CD4-positive, alpha-beta memory T cell (primary cell): ENCODE measurements around the gene MED15. TPM values are rescaled to one million over a fixed set of nuclear protein-coding genes. Genes with fewer than 3 reads are reported as not detected.

Experiments used
- CTCF ChIA-PET: fragments of 350-600 bp; sonication (Branson Sonifier 250); formaldehyde crosslinking; loops from one replicate; lab custom pipeline; 2021; ENCODE audit warnings: inconsistent platforms; ENCODE audit not compliant: partially characterized antibody; lab: Charles Lee
- POLR2A ChIA-PET: fragments of 350-600 bp; sonication (Branson Sonifier 250); formaldehyde crosslinking; loops from one replicate; lab custom pipeline; 2021; ENCODE audit not compliant: partially characterized antibody; lab: Charles Lee
- DNase-seq, 5 donors: peaks; one replicate each; pipeline versions ENCODE4 v3.0.0 to v3.0.0-alpha.2; 2020 to 2022; ENCODE audit warnings: mixed read lengths in 1 of 5
- H3K27ac ChIP-seq: one replicate; pipeline ENCODE4 v1.7.0; 2013; ENCODE audit warnings: low read depth, low read length
- H3K27me3 ChIP-seq: 2 replicates; pipeline ENCODE4 v1.7.0; 2013; ENCODE audit warnings: mild to moderate bottlenecking, low read length, moderate library complexity; ENCODE audit not compliant: insufficient read depth
- H3K36me3 ChIP-seq: 2 replicates; pipeline ENCODE4 v1.7.0; 2013; ENCODE audit warnings: mild to moderate bottlenecking, low read length, moderate library complexity; ENCODE audit not compliant: insufficient read depth
- H3K4me1 ChIP-seq: 2 replicates; pipeline ENCODE4 v1.7.0; 2013; ENCODE audit warnings: mild to moderate bottlenecking, low read length, moderate library complexity; ENCODE audit not compliant: insufficient read depth
- H3K4me3 ChIP-seq, 2 donors: one replicate each; pipeline ENCODE4 v1.7.0; 2013; ENCODE audit warnings: low read length in 2 of 2, mild to moderate bottlenecking in 1 of 2
- H3K9me3 ChIP-seq, 2 donors: one replicate each; pipeline ENCODE4 v1.7.0; 2013; ENCODE audit warnings: low read length in 2 of 2, control low read depth in 1 of 2; ENCODE audit not compliant: control insufficient read depth in 1 of 2
- H3K27ac Mint-ChIP-seq, 7 donors: one replicate each; pipeline ENCODE4 v1.8.0; 2020 to 2021; ENCODE audit warnings: mixed read lengths in 7 of 7, mild to moderate bottlenecking in 6 of 7, inconsistent platforms in 3 of 7, moderate library complexity in 3 of 7
- H3K27me3 Mint-ChIP-seq, 2 donors: one replicate each; pipeline ENCODE4 v1.8.0; 2020 to 2021; ENCODE audit warnings: mixed read lengths in 2 of 2
- H3K36me3 Mint-ChIP-seq, 2 donors: one replicate each; pipeline ENCODE4 v1.8.0; 2020 to 2021; ENCODE audit warnings: mixed read lengths in 2 of 2, inconsistent platforms in 1 of 2, mild to moderate bottlenecking in 1 of 2
- H3K4me1 Mint-ChIP-seq, 4 donors: one replicate each; pipeline ENCODE4 v1.8.0; 2020 to 2021; ENCODE audit warnings: mixed read lengths in 4 of 4, mild to moderate bottlenecking in 1 of 4
- H3K4me3 Mint-ChIP-seq, 8 donors: one replicate each; pipeline ENCODE4 v1.8.0; 2020 to 2021; ENCODE audit warnings: mixed read lengths in 8 of 8, mild to moderate bottlenecking in 7 of 8, moderate library complexity in 6 of 8, inconsistent platforms in 3 of 8
- H3K9me3 Mint-ChIP-seq, 8 donors: one replicate each; pipeline ENCODE4 v1.8.0; 2020 to 2021; ENCODE audit warnings: mixed read lengths in 8 of 8, mild to moderate bottlenecking in 5 of 8, inconsistent platforms in 3 of 8, moderate library complexity in 1 of 8
- intact Hi-C: fragments of 100-400 bp; cut with micrococcal nuclease; formaldehyde crosslinking; loops from one replicate; pipeline ENCODE4 v1.15.1; 2023
- polyA plus RNA-seq, 2 donors: library from polyadenylated mRNA; unstranded; fragments of 300-500 nt; fragmentation: Illumina TruSeq; gene quantifications; one replicate each; pipeline ENCODE4 v1.2.3, GENCODE V29; 2021
- total RNA-seq, 2 experiments: library from RNA; stranded (reverse); gene quantifications; one replicate each; pipeline ENCODE4 v1.2.3, GENCODE V29; 2021

The MED15 gene
- total and polyA plus RNA-seq, 4 experiments from 2014 or later: 15.6 to 237 (median 156) TPM

DNA sequence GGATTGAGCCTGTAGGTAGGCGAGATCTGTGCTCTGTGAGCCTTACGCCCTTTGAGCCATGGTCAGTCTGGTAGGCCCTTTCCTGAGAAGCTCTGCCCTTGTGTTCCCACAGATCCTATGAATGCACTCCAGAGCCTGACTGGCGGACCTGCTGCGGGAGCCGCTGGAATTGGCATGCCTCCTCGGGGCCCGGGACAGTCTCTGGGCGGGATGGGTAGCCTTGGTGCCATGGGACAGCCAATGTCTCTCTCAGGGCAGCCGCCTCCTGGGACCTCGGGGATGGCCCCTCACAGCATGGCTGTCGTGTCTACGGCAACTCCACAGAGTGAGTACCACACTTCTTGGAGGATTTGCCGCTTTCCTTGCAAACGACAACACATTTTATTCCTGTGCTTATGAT is 47.4 kb downstream of the MED15 start:
- ChIA-PET CTCF (interaction anchor here (1.5 to 13.8 kb wide), 2 partner anchors 14 to 29 kb away, joined by 3 to 374 read pairs; no protein-coding TSS in a partner anchor), POLR2A (interaction anchor here (0.5 to 20.7 kb wide), 7 partner anchors 7 to 216 kb away, joined by 3 to 650 read pairs (median 41); partner anchors contain the start of gene MED15)
- no peak for DNase-seq
- H3K27me3 ChIP-seq: no peaks in the 10 kb centered on the region
- H3K9me3 ChIP-seq: no peaks in the 10 kb centered on the region
- H3K4me1 ChIP-seq: peaks cover 95% of the 10 kb centered on the region
- peak overlapping the region in 6 of 7 donors; percentile 83 to 100 (median 90) for H3K27ac Mint-ChIP-seq
- peak overlapping the region in 7 of 8 donors; percentile 42 to 92 (median 62) for H3K4me3 Mint-ChIP-seq
- intact Hi-C loops: loop anchor here (5.0 kb wide), 1 partner anchor 33 kb away; no protein-coding TSS in a partner anchor
- H3K36me3 Mint-ChIP-seq: peaks cover 68 to 78% of the 10 kb centered on the region in 2 donors
- no peak overlapping the region for H3K4me3 ChIP-seq
- H3K9me3 Mint-ChIP-seq: peaks cover 0 to 12% (median 7%) of the 10 kb centered on the region in 8 donors
- H3K27me3 Mint-ChIP-seq: no peaks in the 10 kb centered on the region
- H3K4me1 Mint-ChIP-seq: peaks cover 64 to 99% (median 88%) of the 10 kb centered on the region in 4 donors
- H3K36me3 ChIP-seq: peaks cover 52% of the 10 kb centered on the region
- peak overlapping the region; percentile 14 for H3K27ac ChIP-seq

DNA sequence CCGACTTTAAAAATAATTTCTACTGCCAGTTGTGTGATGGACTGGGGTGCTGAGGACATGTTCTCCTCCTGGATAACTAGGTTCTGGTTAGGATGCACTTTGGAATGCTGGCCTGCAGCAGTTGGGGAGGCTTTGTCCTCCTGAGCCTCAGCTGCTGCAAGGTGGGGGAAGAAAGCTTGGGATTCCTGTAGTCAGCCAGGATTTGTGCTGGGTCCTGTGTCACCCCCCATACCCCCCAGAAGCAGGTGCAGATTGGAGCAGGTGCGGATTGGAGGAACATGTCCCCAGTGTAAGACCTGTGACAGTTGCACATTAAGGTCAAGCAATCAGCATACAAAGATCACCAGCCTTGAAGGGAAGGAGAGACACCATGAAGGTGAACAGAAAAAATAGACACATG is 51.1 kb downstream of the MED15 start:
- no peak overlapping the region for H3K4me3 ChIP-seq
- DNase-seq: no peak
- peaks cover 50 to 90% (median 69%) of the 10 kb centered on the region in 4 donors for H3K4me1 Mint-ChIP-seq
- no peaks in the 10 kb centered on the region for H3K27me3 ChIP-seq
- peak overlapping the region; percentile 53 for H3K27ac ChIP-seq
- CTCF ChIA-PET: interaction anchor here (1.5 to 13.8 kb wide), 3 partner anchors 9 to 51 kb away, joined by 4 to 374 read pairs (median 7); partner anchors contain the start of gene MED15
- no peaks in the 10 kb centered on the region for H3K27me3 Mint-ChIP-seq
- H3K9me3 ChIP-seq: no peaks in the 10 kb centered on the region
- H3K36me3 Mint-ChIP-seq: peaks cover 74 to 76% of the 10 kb centered on the region in 2 donors
- intact Hi-C loops: loop anchor here (5.0 kb wide), 1 partner anchor 36 kb away; no protein-coding TSS in a partner anchor
- POLR2A ChIA-PET: interaction anchor here (1.9 to 20.7 kb wide), 6 partner anchors 9 to 144 kb away, joined by 6 to 650 read pairs (median 44); partner anchors contain the start of gene MED15
- H3K27ac Mint-ChIP-seq: peak overlapping the region; percentile 83 to 100 (median 98)
- peaks cover 36% of the 10 kb centered on the region for H3K36me3 ChIP-seq
- H3K4me3 Mint-ChIP-seq: peak overlapping the region in 5 of 8 donors; percentile 28 to 92 (median 80)
- H3K4me1 ChIP-seq: peaks cover 77% of the 10 kb centered on the region
- H3K9me3 Mint-ChIP-seq: peaks cover 0 to 12% (median 8%) of the 10 kb centered on the region in 8 donors

DNA sequence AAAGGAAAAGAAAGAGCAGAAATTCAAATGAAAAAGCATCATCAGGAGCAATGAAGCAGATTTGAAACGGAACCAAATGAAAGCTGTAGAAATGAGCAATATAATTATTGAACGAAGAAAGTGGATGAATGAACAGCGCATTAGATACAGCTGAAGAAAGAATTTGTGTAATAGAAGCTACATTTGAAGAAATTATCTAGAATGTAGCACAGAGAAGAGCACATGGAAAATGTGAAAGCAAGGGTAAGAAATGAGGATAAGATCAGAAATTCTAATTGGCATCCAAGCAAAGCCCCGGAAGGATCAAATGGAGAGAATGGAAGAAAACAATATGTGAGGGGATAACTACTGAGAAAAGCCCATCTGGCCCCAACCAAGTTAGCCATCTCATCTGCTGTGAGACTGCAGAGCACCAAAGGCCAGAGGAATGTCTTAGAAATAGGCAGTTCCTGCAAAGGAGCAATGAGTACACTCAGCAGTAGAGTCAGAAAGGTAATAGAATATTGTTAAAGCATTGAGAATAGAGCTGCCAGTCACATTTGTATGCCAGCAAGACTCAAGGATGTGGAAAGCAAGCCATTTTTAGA is 51.9 kb downstream of the MED15 start:
- no peaks in the 10 kb centered on the region for H3K27me3 ChIP-seq
- POLR2A ChIA-PET: interaction anchor here (1.6 to 20.7 kb wide), 6 partner anchors 8 to 240 kb away, joined by 3 to 650 read pairs (median 40); partner anchors contain the start of genes DGCR6L and MED15

DNA sequence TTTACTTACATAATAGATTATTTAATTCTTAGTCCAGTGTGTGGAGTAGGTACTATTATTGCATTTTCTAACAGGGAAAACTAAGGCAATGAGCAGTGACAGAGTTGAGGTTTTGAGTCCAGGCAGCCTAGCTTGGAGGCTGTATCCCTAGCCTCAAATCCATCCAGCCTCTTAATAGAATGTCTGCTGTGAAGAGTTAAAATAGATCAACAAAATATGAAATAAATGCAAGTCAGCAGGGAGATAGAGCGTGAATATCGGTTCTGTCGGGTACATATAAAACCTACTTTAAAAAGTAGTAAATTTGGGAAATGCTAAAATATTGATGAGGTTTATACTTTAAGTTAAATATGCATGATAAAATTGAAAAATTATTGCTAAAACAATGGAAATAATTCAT is 53.3 kb downstream of the MED15 start:
- H3K4me3 ChIP-seq: no peak overlapping the region
- CTCF ChIA-PET: interaction anchor here (1.0 kb wide), 1 partner anchor 37 kb away, joined by 3 read pairs; no protein-coding TSS in a partner anchor
- H3K36me3 ChIP-seq: peaks cover 33% of the 10 kb centered on the region
- no peaks in the 10 kb centered on the region for H3K9me3 ChIP-seq
- peaks cover 56 to 90% (median 71%) of the 10 kb centered on the region in 4 donors for H3K4me1 Mint-ChIP-seq
- H3K27ac ChIP-seq: no peak overlapping the region
- peak overlapping the region in 6 of 7 donors; percentile 26 to 85 (median 50) for H3K27ac Mint-ChIP-seq
- H3K4me1 ChIP-seq: peaks cover 77% of the 10 kb centered on the region
- DNase-seq: no peak
- peaks cover 0 to 12% (median 8%) of the 10 kb centered on the region in 8 donors for H3K9me3 Mint-ChIP-seq
- H3K27me3 Mint-ChIP-seq: no peaks in the 10 kb centered on the region
- POLR2A ChIA-PET: interaction anchor here (0.7 to 20.7 kb wide), 4 partner anchors 6 to 241 kb away, joined by 3 to 650 read pairs (median 326); partner anchors contain the start of gene DGCR6L
- H3K4me3 Mint-ChIP-seq: peak overlapping the region in 2 of 8 donors; percentile 41 to 44
- H3K27me3 ChIP-seq: no peaks in the 10 kb centered on the region
- peaks cover 66 to 79% of the 10 kb centered on the region in 2 donors for H3K36me3 Mint-ChIP-seq
- intact Hi-C loops: no loop called here

More for the DNA sequence above, 51.9 kb downstream of the MED15 start:
- no peaks in the 10 kb centered on the region for H3K9me3 ChIP-seq
- H3K27ac Mint-ChIP-seq: peak overlapping the region; percentile 83 to 100 (median 98)
- intact Hi-C loops: loop anchor here (5.0 kb wide), 1 partner anchor 37 kb away; no protein-coding TSS in a partner anchor
- CTCF ChIA-PET: interaction anchor here (1.5 to 13.8 kb wide), 2 partner anchors 9 to 51 kb away, joined by 4 to 374 read pairs; partner anchors contain the start of gene MED15
- no peak overlapping the region for H3K27ac ChIP-seq
- H3K4me1 ChIP-seq: peaks cover 77% of the 10 kb centered on the region
- no peak overlapping the region for H3K4me3 ChIP-seq
- H3K4me1 Mint-ChIP-seq: peaks cover 56 to 90% (median 72%) of the 10 kb centered on the region in 4 donors
- no peak for DNase-seq
- H3K4me3 Mint-ChIP-seq: peak overlapping the region in 1 of 8 donors; percentile 92
- peaks cover 77 to 82% of the 10 kb centered on the region in 2 donors for H3K36me3 Mint-ChIP-seq
- H3K27me3 Mint-ChIP-seq: no peaks in the 10 kb centered on the region
- H3K9me3 Mint-ChIP-seq: peaks cover 0 to 12% (median 8%) of the 10 kb centered on the region in 8 donors
- H3K36me3 ChIP-seq: peaks cover 30% of the 10 kb centered on the region

DNA sequence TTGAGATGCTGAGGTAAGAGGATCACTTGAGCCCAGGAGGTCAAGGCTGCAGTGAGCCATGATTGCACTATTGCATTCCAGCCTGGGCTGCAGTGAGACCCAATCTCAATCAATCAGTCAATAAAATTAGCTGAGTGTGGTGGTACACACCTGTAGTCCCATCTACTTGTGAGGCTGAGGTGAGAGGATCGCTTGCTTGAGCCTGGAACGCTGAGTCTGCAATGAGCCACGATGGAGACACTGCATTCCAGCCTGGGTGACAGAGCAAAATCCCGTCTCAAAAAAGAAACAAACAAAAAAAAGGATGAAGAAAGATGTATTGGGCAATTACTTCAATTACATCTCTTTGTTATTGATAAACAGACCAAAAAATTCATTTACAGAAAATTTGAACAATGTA is 54.5 kb downstream of the MED15 start:
- Mint-ChIP-seq H3K27me3 (no peaks in the 10 kb centered on the region), H3K27ac (peak overlapping the region; percentile 43 to 84 (median 57)), H3K4me3 (no peak overlapping the region), H3K36me3 (peaks cover 65 to 77% of the 10 kb centered on the region in 2 donors), H3K9me3 (peaks cover 0 to 12% (median 8%) of the 10 kb centered on the region in 8 donors), H3K4me1 (peaks cover 59 to 90% (median 70%) of the 10 kb centered on the region in 4 donors)
- Histone ChIP-seq H3K4me1 (peaks cover 77% of the 10 kb centered on the region), H3K27me3 (no peaks in the 10 kb centered on the region), H3K36me3 (peaks cover 38% of the 10 kb centered on the region), H3K9me3 (no peaks in the 10 kb centered on the region), H3K4me3 (no peak overlapping the region), H3K27ac (no peak overlapping the region)
- POLR2A ChIA-PET: interaction anchor here (1.6 to 20.7 kb wide), 3 partner anchors 5 to 67 kb away, joined by 4 to 650 read pairs (median 650); no protein-coding TSS in a partner anchor
- intact Hi-C loops: no loop called here
- DNase-seq: no peak
- CTCF ChIA-PET: interaction anchor here (0.9 to 14.7 kb wide), 4 partner anchors 9 to 98 kb away, joined by 4 to 374 read pairs (median 79); partner anchors contain the start of gene MED15

DNA sequence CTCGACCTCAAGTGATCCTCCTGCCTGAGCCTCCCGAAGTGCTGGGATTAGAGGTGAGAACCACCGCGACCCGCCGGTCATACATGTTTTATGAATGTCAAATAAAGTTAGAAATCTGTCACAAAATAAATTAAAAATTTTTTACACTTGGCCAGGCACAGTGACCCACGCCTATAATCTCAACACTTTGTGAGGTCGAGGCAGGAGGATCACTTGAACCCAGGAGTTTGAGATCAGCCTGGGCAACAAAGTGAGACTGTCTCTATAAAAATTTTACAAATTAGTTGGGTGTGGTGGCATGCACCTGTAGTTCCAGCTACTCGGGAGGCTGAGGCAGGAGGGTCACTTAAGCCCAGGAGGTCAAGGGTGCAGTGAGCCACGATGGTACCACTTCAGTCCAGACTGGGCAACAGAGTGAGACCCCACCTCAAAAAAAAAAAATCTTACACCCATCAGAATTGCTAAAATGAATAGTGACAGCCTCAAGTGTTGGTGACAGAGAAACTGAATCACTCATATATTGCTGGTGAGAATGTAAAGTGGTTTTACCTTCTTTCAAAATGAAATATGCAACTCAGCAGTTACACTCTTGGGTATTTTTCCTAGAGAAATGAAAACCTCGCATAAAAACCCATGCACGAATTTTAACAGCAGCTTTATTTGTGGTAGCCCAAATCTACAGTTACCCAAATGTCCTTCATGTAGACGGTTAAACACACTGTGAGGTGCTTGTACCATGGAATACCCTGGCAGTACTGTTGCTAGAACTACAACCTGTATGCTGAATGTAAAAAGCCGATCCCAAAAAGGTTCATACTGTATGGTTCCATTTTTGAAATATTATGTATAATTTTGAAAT is 55.4 kb downstream of the MED15 start:
- Mint-ChIP-seq H3K27me3 (no peaks in the 10 kb centered on the region), H3K4me3 (peak overlapping the region in 5 of 8 donors; percentile 12 to 93 (median 63)), H3K36me3 (peaks cover 65 to 75% of the 10 kb centered on the region in 2 donors), H3K27ac (peak overlapping the region; percentile 53 to 99 (median 97)), H3K9me3 (peaks cover 0 to 12% (median 8%) of the 10 kb centered on the region in 8 donors), H3K4me1 (peaks cover 60 to 90% (median 71%) of the 10 kb centered on the region in 4 donors)
- ChIA-PET POLR2A (interaction anchor here (1.6 to 20.7 kb wide), 3 partner anchors 4 to 68 kb away, joined by 4 to 650 read pairs (median 650); no protein-coding TSS in a partner anchor), CTCF (interaction anchor here (0.9 to 14.7 kb wide), 8 partner anchors 9 to 99 kb away, joined by 4 to 374 read pairs (median 18); partner anchors contain the start of gene MED15)
- H3K4me1 ChIP-seq: peaks cover 77% of the 10 kb centered on the region
- H3K9me3 ChIP-seq: no peaks in the 10 kb centered on the region
- H3K27me3 ChIP-seq: no peaks in the 10 kb centered on the region
- no peak overlapping the region for H3K27ac ChIP-seq
- no peak overlapping the region for H3K4me3 ChIP-seq
- intact Hi-C loops: no loop called here
- H3K36me3 ChIP-seq: peaks cover 45% of the 10 kb centered on the region
- DNase-seq: no peak
